Measurements from ENCODE around the gene MFSD6L.

Gene MFSD6L, protein sequence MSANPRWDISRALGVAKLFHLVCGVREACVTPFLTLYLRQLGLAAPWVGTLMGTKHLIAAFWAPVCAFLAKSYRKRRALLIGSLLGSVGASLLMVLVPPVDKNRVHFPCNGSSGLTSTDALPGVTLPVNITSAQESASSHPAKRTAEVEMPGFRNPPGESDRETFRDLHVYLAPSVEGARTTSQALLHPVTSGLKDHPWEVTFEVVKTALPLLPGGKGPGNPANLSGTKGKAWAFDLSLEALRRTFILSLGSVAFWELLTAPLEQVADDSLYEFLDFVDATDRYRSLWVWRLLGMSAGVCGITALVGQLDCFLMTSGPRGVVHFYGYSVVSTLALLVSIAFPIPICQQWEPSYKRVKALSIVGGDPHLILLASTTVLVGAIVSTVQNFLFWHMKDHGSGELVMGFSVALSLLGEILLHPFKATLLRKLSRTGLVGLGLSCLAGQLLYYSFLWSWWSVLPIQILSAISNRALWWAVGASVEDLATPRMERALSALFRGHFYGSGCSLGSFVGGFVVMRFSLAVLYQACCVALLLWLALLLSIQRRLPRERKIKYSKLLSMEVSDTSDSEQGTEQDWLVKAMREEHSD

DNA sequence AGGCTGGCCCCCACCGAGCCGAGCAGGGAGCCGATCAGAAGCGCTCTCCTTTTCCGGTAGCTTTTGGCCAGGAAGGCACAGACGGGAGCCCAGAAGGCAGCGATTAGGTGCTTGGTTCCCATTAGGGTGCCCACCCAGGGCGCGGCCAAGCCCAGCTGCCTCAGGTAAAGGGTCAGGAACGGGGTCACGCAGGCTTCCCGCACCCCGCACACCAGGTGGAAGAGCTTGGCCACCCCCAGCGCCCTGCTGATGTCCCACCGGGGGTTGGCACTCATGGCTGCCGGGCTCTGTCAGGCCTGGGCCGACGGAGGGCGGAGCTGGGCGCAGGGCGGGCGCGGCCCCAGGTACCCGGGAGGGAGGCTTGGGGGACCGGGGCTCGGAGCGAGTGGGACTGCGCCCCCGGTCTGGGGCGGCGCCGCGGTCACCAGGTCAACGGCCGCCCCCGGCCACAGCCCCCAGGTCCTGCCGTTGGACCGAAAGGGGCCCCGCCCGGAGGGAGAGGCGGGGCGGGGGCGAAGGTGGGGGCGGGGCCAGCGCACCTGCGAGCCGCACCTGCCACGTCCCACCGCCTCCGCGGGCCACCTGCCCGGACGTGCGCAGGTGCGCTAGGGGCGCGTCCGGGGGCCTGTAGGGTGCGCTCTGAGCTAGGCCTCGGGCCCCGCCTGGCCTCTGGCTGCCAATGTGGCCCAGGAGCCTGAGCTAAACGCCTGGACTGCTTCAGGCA, at the start of gene MFSD6L:
TSS of gene MFSD6L (minus strand) at position 520 of the 724 bp plus-strand sequence. CDS start at position 275, 245 bp downstream.
- no peak for DNase-seq (ENCODE audit: low read depth)

DNA sequence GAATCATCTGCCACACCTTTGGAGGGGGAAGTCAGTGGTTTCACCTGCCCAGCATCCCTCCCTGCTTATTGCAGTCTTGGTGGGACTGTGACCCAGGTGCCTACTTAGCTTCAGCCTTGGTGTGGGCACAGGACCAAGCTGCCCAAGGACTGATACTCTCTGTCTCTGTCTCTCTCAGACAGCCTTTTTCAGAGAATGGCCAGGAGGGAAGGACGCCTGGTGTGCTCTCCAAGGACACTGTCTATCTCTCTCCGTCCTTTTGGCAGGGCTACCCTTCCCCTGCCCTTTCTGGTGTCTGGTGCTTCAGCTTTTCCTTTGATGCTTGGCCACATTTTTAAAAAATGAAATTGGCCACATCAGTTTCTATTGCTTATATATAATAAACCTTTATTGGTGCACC, 48.7 kb upstream of the MFSD6L start:
- no peak for DNase-seq (ENCODE audit: low read depth)

DNA sequence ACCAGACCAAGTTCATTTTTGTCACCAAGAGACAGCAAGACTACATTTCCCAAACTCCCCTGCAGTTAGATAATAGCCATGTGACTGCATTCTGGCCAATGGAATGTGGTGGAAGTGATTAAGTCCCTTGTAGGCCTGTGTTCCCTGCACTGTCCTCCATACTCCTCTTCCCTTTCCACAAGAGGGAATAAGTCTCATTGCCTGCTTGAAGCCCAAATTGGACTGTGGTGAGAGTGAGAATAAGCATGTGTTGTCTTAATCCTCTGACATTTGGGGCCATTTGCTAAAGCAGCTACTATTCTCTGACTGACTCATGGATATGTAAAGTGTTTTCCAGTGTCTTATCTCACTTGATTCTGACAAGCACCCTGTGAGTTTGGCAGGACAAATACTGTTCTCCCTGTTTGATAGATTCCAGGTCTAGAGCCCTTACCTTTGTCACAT, 47.6 kb upstream of the MFSD6L start:
- no peak for DNase-seq (ENCODE audit: low read depth)

DNA sequence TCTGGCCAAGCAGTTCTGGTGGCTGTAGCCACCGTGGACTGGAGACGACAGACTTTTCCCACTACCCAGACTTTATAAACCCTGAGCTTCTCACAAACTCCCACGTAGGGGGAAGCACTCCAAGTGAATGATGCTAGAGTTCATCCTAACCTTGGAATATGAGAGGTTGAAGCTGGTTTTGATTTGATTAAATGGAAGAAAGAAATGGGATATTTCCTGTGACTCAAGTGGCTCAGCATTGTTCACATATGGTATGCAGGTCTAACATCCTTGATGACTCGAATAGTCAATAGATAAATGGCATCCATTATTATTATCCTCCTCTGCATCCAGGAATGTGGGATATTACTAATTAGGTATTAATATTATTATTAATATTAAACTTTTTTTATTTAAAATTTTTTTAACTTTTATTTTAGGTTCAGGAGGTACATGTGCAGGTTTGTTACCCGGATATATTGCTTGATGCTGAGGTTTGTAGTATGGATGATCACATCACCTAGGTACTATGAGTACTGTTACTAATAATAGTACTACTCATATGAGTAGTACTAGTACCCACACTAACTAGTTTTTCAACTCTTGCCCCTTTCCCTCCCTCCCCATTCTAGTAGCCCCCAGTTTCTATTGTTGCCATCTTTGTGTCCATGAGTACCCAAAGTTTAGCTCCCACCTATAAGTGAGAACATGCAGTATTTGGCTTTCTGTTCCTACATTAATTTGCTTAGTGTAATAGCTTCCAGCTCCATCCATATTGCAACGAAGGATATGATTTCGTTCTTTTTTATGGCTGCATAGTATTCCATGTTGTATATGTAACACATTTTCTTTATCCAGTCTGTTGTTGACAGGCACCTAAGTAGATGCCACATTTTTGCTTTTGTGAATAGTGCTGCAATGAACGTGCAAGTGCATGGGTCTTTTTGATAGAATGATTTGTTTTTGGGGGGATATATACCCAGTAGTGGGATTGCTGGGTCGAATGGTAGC, 45.4 kb upstream of the MFSD6L start:
- DNase-seq (ENCODE audit: low read depth) = no peak

DNA sequence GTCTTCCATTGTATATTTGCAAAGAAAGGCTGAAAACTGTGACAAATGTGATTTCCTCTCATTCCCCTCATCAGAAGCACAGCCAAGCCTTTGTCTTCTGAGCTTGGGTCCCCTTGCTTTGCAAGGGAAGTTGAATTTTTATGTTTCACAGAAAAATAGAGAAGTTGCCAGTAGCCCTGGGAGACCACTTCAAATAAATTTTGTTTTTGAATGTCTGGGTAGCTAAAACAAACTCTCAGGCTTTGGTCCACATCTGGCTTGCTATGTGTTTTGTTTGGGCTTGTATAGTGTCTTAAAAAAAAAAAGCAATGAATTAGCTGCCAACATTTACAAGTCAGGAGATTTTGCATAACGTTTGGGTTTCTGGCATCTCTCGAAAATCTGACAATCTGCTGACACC, 44.2 kb upstream of the MFSD6L start:
- DNase-seq (ENCODE audit: low read depth) = no peak

DNA sequence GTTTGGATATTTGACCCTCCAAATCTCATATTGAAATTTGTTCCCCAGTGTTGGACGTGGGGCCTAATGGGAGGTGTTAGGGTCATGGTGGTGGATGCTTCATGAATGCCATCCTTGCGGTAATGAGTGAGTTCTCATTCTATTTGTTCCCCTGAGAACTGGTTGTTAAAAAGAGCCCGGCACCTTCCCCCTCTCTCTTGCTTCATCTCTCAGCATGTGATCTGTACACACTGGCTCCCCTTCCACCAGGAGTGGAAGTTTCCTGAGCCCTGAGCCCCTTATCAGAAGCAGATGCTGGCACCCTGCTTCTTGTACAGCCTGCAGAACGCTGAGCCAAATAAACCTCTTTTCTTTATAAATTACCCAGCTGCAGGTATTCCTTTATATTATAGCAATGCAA, 42.7 kb upstream of the MFSD6L start:
- DNase-seq (ENCODE audit: low read depth) = no peak

DNA sequence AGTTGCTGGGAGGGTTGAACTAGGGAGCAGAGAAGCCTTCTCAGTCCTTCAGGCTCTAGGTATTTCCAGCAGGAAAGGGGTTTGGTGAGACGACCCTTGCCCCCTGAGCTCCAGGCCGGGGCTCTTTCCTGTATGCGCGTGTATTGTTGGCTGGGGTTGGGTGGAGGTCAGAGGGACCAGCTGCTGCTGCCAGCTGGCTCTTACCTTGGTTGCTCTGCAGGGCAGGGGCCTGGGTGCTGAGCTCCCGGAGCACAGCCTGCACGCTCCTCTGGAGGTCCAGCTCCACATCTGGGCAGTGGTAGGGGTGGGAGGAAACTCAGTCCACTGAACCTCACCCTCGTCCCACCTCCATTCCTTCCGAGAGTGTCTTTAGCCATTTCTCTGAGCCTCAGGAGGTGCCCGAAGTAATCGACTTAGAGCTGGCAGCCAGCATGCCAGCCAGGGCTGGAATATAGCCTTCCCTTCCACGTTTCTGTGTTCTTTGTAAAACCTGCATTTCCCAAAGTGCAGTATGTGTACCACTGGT, 40.3 kb upstream of the MFSD6L start:
- no peak for DNase-seq (ENCODE audit: low read depth)

DNA sequence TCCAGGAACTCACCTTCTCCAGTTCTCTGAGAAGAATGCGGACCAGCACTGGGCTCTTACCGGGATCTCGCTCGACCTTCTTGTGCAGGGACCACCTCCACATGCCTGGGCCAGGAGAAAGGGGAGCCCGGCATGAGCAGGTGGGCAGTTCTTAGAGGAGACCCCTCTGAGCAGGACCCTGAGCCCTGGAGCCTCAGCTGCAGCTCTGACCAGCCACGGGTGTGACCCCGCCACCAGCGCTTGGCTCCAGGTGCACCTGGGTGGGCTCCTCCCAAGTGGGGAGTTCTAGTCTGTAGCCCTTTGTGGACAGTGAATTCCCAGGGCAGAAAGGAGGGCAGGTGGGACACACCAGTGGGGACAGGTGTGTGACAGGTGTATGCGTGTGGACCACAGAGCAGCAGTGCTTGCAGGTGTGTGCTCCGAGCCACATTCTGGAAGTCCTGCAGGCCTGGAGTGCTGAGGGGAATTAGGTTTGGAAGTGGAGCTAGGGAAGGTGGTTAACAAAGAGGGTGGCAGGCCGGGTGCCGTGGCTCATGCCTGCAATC, 39.5 kb upstream of the MFSD6L start:
- DNase-seq (ENCODE audit: low read depth) = no peak

DNA sequence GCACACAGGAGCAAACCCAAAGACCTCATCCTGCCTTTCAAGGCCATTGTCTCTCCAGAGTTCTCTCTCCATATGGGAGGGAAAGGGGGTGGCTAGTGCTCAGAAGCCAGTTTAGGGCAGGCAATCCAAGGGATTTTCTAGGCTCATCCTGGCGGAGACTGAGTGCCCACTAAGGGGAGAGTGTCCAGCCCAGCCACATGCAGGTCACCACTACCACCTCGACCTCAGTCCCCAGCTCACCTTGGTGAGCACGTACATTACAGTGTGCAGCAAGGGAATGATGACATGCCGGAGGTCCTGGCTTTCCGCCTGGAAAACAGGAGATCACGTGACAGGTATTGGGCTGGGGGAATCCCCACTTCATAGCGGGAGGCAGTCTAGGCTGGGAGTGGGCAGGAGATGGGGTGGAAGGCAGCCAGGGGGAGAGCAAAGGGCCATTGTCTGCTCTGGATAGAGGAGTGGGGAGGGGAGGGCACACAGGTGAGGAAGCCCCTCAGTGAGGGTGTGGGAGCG, 38.5 kb upstream of the MFSD6L start:
- no peak for DNase-seq (ENCODE audit: low read depth)

DNA sequence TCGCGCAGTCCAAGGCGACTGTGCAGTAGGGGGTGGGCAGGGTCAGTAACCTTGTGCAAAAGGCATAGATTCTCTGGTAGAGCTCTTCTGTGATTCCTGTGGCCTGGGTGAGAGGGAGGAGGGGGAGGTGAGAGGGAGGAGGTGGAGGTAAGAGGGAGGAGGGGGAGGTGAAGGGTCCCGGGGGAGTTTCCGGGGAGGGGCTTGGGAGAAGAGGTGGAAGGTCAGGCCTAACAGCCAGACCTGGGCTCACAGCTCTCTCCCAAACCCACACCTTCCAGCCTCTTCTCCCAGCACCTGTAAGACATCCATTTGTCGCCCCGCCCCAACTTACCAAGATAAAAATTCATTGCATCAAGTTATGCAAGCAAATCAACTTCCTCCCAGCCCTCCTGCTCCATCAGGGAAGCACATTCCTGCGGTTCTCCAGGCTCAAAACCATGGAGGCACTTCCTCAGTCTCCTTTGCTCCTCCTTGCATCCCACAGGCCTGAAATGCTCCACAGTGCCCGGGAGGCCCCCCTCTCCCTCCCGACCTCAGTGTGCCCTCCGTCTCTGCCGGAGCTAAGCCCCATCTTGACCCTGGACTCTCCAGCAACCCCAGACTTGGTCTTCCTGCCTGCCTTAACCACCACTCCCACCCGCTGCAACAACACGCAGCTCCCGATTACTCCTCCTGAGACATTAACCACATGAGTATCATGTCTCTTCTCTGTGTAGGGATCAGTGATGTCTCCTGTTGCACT, 37.8 kb upstream of the MFSD6L start:
- DNase-seq (ENCODE audit: low read depth) = no peak

DNA sequence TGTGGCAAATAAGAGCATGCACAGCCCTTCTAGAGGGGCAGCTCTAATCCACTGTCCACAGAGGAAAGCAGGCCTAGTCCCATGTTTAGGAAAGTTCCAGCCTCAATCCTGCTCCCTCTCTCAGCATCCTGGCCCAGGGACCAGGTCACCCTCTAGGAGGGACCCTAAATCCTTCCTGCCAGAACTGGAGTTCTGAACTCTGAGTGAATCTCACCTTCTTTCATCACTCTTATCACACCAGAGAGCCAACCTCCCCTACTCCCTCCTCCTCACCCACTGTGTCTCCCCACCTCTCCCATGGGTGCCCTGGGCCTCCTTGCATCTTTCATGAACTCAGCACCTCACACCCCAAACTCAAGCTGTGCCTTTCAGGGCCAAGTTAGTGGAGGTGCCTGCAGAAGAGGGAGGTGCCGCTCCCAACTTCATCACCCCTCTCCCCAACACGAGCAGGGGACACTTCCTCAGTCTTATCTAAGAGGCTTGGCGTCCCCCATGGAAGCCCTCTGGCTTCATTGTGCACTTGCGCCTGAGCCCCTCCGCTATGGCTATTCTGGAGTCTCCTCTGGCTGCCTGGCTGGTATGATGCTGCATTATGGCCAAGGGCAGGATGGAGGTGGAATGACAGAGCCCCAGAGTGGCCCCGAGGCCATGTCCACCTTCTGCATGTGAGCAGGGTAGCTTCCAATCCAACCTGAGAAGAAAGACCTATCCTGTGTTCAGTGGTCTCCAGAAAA, 36.6 kb upstream of the MFSD6L start:
- DNase-seq (ENCODE audit: low read depth) = no peak

DNA sequence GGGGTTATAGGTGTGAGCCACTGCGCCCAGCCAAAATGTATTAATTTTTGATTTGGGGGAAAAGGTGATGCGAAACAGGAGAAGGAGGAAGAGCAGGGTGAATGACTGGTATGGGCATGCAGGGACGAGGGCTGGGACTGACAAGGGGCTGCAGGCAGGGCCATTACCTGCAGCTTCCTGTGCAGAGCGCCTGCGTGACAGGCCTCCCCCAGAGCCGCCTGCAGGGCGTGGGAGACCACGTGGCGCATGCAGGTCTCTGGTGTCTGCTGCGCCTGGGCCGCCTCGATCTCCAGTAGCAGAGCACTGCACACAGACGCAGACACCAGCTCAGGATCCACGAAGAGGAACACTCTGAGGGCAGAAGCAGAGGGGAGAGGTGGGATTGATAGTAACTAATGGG, 35.9 kb upstream of the MFSD6L start:
- DNase-seq (ENCODE audit: low read depth) = no peak

DNA sequence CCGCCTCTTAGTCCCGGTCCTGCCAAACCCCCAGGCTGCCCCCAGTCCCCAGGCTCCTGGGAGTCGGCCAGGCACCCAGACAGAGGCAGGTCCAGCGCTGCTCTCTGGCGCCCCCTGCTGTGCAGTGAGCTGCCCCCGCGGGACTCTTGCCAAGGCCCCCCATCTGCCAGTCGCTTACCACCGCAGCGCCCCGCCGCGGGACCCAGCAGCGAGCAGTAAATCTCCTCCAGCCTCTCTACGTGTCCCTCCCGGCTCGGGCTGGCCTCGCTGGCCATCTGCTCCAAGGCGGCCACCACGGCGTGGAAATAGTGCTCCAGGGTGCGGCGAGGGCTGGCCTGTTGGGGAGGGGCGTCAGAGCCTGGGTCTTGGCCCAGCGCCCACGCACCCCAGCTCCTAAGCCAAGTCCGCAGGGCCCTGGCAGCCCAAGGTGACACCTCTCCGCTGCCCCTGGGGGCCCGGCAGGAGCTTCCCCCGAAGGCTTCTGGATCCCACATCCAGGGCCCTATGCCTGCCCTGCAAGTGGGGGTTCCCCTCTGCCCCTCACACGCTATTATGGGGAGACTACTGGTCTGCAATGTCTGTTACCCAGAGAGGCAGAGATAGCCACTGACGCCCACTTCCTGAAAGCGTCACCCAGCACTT, 33.7 kb upstream of the MFSD6L start:
- DNase-seq (ENCODE audit: low read depth) = no peak

DNA sequence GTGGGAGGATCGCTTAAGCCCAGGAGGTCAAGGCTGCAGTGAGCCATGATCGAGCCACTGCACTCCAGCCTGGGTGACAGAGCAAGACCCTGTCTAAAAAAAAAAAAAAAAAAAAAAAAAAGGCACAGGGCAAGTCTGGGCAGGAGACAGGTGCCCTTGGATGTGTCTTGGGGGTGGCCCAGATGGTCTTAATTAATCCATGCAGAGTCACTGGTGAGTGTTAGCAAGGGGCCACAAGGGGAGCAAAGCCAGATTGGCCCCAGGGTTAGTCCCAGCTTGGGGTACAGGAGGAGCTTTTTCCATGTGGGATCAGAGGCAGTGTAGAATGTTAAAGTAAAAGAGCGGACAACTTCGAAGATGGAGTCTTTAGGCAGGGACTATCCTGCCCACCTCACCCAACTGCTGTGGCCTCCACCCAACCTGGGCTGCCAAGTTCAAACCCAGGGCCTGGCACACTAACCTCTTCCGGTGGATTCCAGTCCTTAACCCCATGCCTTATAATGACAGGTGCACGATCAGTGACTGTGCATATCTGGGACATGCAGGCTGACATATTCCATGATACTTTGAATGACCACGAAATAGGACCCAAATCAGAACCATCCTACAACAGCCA, 32.2 kb upstream of the MFSD6L start:
- no peak for DNase-seq (ENCODE audit: low read depth)

DNA sequence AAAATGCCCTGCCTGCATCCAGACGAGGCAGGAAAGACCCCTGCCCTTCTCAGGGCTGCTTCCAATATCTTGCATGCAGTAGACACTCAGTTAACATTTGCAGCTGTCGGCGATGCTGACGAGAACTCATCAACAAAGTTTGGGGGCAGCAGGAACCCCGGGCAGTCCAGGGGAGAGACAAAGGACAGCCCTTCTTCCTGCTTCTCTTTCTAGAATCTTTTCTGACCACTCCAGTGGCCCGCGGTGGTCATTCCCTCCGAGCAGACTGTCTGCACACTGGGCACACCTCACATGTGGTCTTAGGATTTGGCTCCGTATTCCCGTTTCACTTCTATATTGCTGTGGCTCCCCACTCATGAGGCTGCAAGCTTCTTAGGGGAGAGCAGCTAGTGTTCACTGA, 31.0 kb upstream of the MFSD6L start:
- no peak for DNase-seq (ENCODE audit: low read depth)

DNA sequence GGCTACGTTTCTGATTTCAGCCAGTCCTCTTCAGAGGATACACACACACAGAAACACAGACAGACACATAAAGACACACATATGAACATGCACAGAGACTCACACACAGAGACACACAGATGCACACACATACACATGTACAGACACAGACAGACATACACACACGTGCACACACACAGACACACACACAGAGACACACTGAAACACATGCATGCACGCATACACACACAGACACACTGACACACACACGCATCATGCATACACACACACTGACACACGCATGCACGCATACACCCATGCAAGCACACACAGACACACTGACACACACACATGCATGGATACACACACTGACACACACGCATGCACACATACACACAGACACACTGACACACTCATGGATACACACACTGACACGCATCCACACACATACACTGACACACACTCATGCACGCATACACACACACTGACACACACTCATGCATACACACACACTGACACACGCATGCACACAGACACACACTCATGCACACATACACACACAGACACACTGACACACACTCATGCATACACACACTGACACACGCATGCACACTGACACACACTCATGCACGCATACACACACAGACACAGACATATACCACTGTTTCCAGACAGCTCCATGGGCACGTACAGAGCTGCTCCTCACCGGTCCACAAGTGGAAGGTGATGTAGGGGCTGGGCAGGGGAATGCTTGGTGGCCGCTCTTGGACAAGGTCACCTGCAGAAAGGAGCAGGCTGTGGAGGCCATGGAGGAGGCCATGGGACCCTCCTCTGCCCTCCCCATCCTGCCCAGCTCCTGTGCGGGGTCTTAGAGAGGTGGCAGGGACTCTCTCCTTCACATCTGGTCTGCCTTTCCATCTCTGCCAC, 30.1 kb upstream of the MFSD6L start:
- DNase-seq (ENCODE audit: low read depth) = no peak

DNA sequence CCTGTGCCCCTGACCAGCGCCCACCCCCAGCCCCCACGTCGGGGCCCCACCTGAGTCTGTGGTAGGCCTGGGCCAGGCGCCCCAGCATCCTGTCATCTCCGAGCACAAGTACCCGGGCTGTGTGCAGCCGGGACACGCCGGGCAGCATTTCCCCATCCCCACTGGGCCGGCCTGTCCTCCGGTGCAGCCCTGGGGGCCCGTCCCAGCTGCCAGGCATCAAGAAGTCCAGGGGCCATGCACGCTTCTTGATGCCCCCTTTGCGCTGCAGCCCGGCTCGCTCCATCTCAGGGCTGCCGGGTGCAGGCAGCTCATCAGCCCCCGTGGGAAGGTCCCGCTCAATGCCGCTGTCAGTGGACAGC, 29.3 kb upstream of the MFSD6L start:
- DNase-seq (ENCODE audit: low read depth) = no peak
